ENCODE measurements around the gene ZNF473.
"Not testable (repeated sequence)": the region's sequence is repeated elsewhere in the genome, so short reads cannot be mapped to it uniquely, and the experiment has no call there.

The ZNF473 gene

DNA sequence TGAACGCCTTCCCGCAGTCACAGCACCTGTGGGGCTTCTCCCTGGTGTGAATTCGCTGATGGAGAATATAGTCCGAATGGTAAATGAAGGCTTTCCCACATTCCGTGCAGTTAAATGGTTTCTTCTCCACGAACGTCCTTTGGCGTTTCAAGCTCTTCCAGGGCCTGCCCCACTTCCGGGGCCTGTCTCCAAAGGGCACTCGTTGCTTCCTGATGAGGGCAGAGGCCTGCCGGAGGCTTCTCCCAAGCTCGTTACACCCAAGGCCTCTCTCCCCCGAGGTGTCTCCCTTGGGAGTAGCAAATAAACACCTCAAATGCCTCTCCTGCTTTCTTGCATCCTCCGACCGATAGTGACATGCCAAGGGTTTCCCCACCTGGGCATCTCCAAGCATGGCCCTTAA is 34.3 kb downstream of the ZNF473 start:
- DNase-seq (ENCODE audit: extremely low read depth, insufficient read length) = no peak
- Histone ChIP-seq H3K27me3 (replicated peaks; ENCODE audit: control insufficient read depth, insufficient read depth, low read length) (no peaks in the 10 kb centered on the region), H3K4me3 (replicated peaks; ENCODE audit: low read depth, low read length) (no peak overlapping the region), H3K36me3 (ENCODE audit: control insufficient read depth, insufficient read depth, low read length) (no peaks in the 10 kb centered on the region)
- TF ChIP-seq, protein P1, sequence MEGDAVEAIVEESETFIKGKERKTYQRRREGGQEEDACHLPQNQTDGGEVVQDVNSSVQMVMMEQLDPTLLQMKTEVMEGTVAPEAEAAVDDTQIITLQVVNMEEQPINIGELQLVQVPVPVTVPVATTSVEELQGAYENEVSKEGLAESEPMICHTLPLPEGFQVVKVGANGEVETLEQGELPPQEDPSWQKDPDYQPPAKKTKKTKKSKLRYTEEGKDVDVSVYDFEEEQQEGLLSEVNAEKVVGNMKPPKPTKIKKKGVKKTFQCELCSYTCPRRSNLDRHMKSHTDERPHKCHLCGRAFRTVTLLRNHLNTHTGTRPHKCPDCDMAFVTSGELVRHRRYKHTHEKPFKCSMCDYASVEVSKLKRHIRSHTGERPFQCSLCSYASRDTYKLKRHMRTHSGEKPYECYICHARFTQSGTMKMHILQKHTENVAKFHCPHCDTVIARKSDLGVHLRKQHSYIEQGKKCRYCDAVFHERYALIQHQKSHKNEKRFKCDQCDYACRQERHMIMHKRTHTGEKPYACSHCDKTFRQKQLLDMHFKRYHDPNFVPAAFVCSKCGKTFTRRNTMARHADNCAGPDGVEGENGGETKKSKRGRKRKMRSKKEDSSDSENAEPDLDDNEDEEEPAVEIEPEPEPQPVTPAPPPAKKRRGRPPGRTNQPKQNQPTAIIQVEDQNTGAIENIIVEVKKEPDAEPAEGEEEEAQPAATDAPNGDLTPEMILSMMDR (IDR thresholded peaks at IDR 0.05; ENCODE audit: insufficient read depth, low read length, poor library complexity, severe bottlenecking) = no peak

DNA sequence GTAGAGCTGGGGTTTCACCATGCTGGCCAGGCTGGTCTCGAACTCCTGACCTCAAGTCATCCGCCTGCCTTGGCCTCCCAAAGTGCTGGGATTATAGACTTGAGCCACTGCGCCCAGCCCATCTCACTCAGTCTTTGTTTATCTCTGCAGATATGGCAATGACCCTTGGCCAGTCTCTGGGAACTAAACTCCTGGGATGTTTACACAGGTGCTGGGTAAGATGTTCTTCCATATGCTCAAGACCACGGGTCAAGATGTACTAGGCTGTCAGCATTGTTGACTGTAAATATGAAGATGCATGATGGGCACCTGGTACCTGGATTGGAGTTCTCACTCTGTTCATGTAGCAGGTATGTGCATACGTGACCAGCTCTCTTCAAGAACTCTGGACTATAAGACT is 35.8 kb downstream of the ZNF473 start:
- TF ChIP-seq, protein P1 (IDR thresholded peaks at IDR 0.05; ENCODE audit: insufficient read depth, low read length, poor library complexity, severe bottlenecking) = no peak
- Histone ChIP-seq H3K27me3 (replicated peaks; ENCODE audit: control insufficient read depth, insufficient read depth, low read length) (no peaks in the 10 kb centered on the region), H3K36me3 (ENCODE audit: control insufficient read depth, insufficient read depth, low read length) (no peaks in the 10 kb centered on the region), H3K4me3 (replicated peaks; ENCODE audit: low read depth, low read length) (no peak overlapping the region)
- DNase-seq (ENCODE audit: extremely low read depth, insufficient read length) = no peak

GRCh38 chr19:50065938-50066337 is 40.1 kb downstream of the ZNF473 start:
- Histone ChIP-seq H3K27me3 (replicated peaks; ENCODE audit: control insufficient read depth, insufficient read depth, low read length) (0 out of 2 replicates have a peak, but pooled peaks cover 1% of the 10 kb centered on the region), H3K4me3 (replicated peaks; ENCODE audit: low read depth, low read length) (no peak overlapping the region), H3K36me3 (ENCODE audit: control insufficient read depth, insufficient read depth, low read length) (no peaks in the 10 kb centered on the region)
- TF ChIP-seq, protein P1 (IDR thresholded peaks at IDR 0.05; ENCODE audit: insufficient read depth, low read length, poor library complexity, severe bottlenecking) = no peak
- DNase-seq (ENCODE audit: extremely low read depth, insufficient read length) = no peak

DNA sequence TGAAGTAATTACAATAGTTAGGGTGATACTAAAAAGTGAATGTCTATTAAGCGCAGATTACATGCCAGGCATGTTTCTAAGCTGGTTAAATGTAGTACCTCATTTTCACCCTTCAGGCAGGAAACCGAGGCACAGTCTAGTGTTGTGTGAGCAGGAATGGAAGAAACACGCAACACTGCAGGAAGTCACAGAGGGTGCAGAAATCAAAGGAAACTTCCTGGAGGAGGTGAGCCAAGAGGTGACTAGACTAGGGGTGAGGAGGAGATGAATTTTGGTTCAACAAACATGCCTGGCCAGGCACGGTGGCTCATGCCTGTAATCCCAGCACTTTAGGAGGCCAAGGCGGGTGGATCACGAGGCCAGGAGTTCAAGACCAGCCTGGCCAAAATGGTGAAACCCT is 41.8 kb downstream of the ZNF473 start:
- DNase-seq (ENCODE audit: extremely low read depth, insufficient read length) = no peak
- Histone ChIP-seq H3K4me3 (replicated peaks; ENCODE audit: low read depth, low read length) (no peak overlapping the region), H3K27me3 (replicated peaks; ENCODE audit: control insufficient read depth, insufficient read depth, low read length) (0 out of 2 replicates have a peak, but pooled peaks cover 1% of the 10 kb centered on the region), H3K36me3 (ENCODE audit: control insufficient read depth, insufficient read depth, low read length) (no peaks in the 10 kb centered on the region)
- TF ChIP-seq, protein P1 (IDR thresholded peaks at IDR 0.05; ENCODE audit: insufficient read depth, low read length, poor library complexity, severe bottlenecking) = no peak

DNA sequence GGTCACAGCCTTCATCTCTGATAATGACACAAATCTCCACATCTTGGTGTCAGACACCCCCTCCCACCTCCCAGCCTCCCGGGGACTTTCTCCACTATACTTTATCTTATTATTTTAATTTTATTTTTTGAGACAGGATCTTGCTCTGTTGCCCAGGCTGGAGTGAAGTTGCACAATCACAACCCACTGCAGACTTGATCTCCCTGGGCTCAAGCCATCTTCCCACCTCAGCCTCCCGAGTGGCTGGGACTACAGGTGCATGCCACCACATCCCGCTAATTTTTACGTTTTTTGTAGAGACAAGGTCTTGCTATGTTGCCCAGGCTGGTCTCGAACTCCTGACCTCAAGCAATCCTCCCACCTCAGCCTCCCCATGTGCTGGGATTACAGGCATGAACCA is 42.6 kb downstream of the ZNF473 start:
- not testable (repeated sequence) for H3K36me3 ChIP-seq (ENCODE audit: control insufficient read depth, insufficient read depth, low read length); DNase-seq (ENCODE audit: extremely low read depth, insufficient read length); H3K4me3 ChIP-seq (replicated peaks; ENCODE audit: low read depth, low read length); H3K27me3 ChIP-seq (replicated peaks; ENCODE audit: control insufficient read depth, insufficient read depth, low read length)

- DNase-seq (ENCODE audit: extremely low read depth, insufficient read length); H3K27me3 ChIP-seq (replicated peaks; ENCODE audit: control insufficient read depth, insufficient read depth, low read length); H3K36me3 ChIP-seq (ENCODE audit: control insufficient read depth, insufficient read depth, low read length); H3K4me3 ChIP-seq (replicated peaks; ENCODE audit: low read depth, low read length): not testable (repeated sequence)
Observed at GRCh38 chr19:50075076-50075475, 49.3 kb downstream of the ZNF473 start.

GRCh38 chr19:50075644-50076372 is 50.0 kb downstream of the ZNF473 start:
- H3K4me3 ChIP-seq (replicated peaks; ENCODE audit: low read depth, low read length); H3K27me3 ChIP-seq (replicated peaks; ENCODE audit: control insufficient read depth, insufficient read depth, low read length); H3K36me3 ChIP-seq (ENCODE audit: control insufficient read depth, insufficient read depth, low read length); DNase-seq (ENCODE audit: extremely low read depth, insufficient read length): not testable (repeated sequence)

- H3K4me3 ChIP-seq (replicated peaks; ENCODE audit: low read depth, low read length); H3K36me3 ChIP-seq (ENCODE audit: control insufficient read depth, insufficient read depth, low read length); DNase-seq (ENCODE audit: extremely low read depth, insufficient read length); H3K27me3 ChIP-seq (replicated peaks; ENCODE audit: control insufficient read depth, insufficient read depth, low read length): not testable (repeated sequence)
Observed at GRCh38 chr19:50076581-50077355, 51.0 kb downstream of the ZNF473 start.

GRCh38 chr19:50079014-50079413 is 53.2 kb downstream of the ZNF473 start:
- DNase-seq (ENCODE audit: extremely low read depth, insufficient read length); H3K36me3 ChIP-seq (ENCODE audit: control insufficient read depth, insufficient read depth, low read length); H3K27me3 ChIP-seq (replicated peaks; ENCODE audit: control insufficient read depth, insufficient read depth, low read length); H3K4me3 ChIP-seq (replicated peaks; ENCODE audit: low read depth, low read length): not testable (repeated sequence)

GRCh38 chr19:50084440-50084839 is 58.6 kb downstream of the ZNF473 start:
- H3K27me3 ChIP-seq (replicated peaks; ENCODE audit: control insufficient read depth, insufficient read depth, low read length); H3K4me3 ChIP-seq (replicated peaks; ENCODE audit: low read depth, low read length); H3K36me3 ChIP-seq (ENCODE audit: control insufficient read depth, insufficient read depth, low read length); DNase-seq (ENCODE audit: extremely low read depth, insufficient read length): not testable (repeated sequence)

Measured in GM06990 (cell line).